HCT116 (cell line): ENCODE results near the gene ACACB. TPM values are rescaled to one million over a fixed set of nuclear protein-coding genes. Genes with fewer than 3 reads are reported as not detected.

Experiments
- ATAC-seq: fragments of 200-7000 bp; cut with Tn5 transposase; 2 replicates; pipeline ENCODE4 v1.9.1; 2020; ENCODE audit warnings: mild to moderate bottlenecking, moderate library complexity
- BruUV-seq: library from RNA; stranded (reverse); fragments of 400-500 nt; replicated peaks from 2 replicates; lab custom pipeline; 2021; lab: Mats Ljungman, UMichigan
- CTCF ChIA-PET: fragments of 300-600 bp; sonication (Branson Sonifier 250); formaldehyde crosslinking; loops from one replicate; lab custom pipeline; 2021; ENCODE audit warnings: antibody characterized with exemption; lab: Charles Lee
- POLR2A ChIA-PET: fragments of 300-600, 350-600 bp; sonication (Branson Sonifier 250); formaldehyde crosslinking; loops from one replicate; lab custom pipeline; 2021; ENCODE audit warnings: antibody characterized with exemption; lab: Charles Lee
- RAD21 ChIA-PET, 2 experiments: fragments of 300-600 bp; sonication (Branson Sonifier 250); formaldehyde crosslinking; loops; one replicate each; lab custom pipeline; 2023; ENCODE audit warnings: low total read pairs in 2 of 2; ENCODE audit not compliant: uncharacterized antibody in 2 of 2, unreplicated experiment in 2 of 2, low non-redundant PET in 1 of 2; lab: Charles Lee
- DNase-seq: peaks from one replicate; pipeline ENCODE4 v3.0.0-alpha.2; 2010; ENCODE audit warnings: low read depth, low spot score
- H2AFZ ChIP-seq: fragments of 200-600 bp; shearing (Covaris generic), sonication (generic); 2 replicates; pipeline ENCODE4 v1.6.1; 2017; ENCODE audit warnings: low read depth, mixed run types, mixed read lengths, antibody characterized with exemption, low read length; ENCODE audit not compliant: poor library complexity, severe bottlenecking
- H3K27ac ChIP-seq: 2 replicates; pipeline ENCODE4 v1.5.1; 2012; ENCODE audit warnings: low read depth, low read length
- H3K27me3 ChIP-seq: fragments of 200-600 bp; sonication (generic); 2 replicates; pipeline ENCODE4 v1.6.1; 2016; ENCODE audit warnings: mixed run types, low read length, mixed read lengths; ENCODE audit not compliant: insufficient read depth
- H3K36me3 ChIP-seq, 2 experiments: fragments of 200-500 bp in 1 of 2; fragments of 200-600 bp in 1 of 2; sonication (Bioruptor generic) in 1 of 2; sonication (generic) in 1 of 2; 2 replicates each; pipeline versions ENCODE4 v1.5.1 to v1.6.1; 2014 to 2016; ENCODE audit warnings: low read length in 2 of 2, inconsistent platforms in 1 of 2, mixed read lengths in 1 of 2, mixed run types in 1 of 2; ENCODE audit not compliant: insufficient read depth in 2 of 2, control insufficient read depth in 1 of 2
- H3K4me1 ChIP-seq, 2 experiments: fragments of 200-600 bp in 1 of 2; sonication (generic) in 1 of 2; 2 replicates each; pipeline versions ENCODE4 v1.5.1 to v1.6.1; 2012 to 2017; ENCODE audit warnings: low read length in 2 of 2, inconsistent platforms in 1 of 2, mild to moderate bottlenecking in 1 of 2, mixed read lengths in 1 of 2, mixed run types in 1 of 2, moderate library complexity in 1 of 2; ENCODE audit not compliant: insufficient read depth in 2 of 2, control insufficient read depth in 1 of 2
- H3K4me2 ChIP-seq: fragments of 200-600 bp; sonication (generic); 2 replicates; pipeline ENCODE4 v1.6.1; 2017; ENCODE audit warnings: mixed run types, low read length, mixed read lengths
- H3K4me3 ChIP-seq, 2 experiments: fragments of 200-600 bp in 1 of 2; sonication (generic) in 1 of 2; replicated peaks in 1 of 2; 2 replicates each; pipeline ENCODE4 v1.5.1; 2011 to 2016; ENCODE audit warnings: low read length in 2 of 2, control low read depth in 1 of 2, low read depth in 1 of 2, mild to moderate bottlenecking in 1 of 2, mixed read lengths in 1 of 2, mixed run types in 1 of 2
- H3K79me2 ChIP-seq: fragments of 200-600 bp; sonication (generic); 2 replicates; pipeline ENCODE4 v1.6.1; 2017; ENCODE audit warnings: mild to moderate bottlenecking, mixed run types, low read length, moderate library complexity, mixed read lengths; ENCODE audit not compliant: insufficient read depth
- H3K9ac ChIP-seq: fragments of 200-600 bp; sonication (generic); 2 replicates; pipeline ENCODE4 v1.6.1; 2016; ENCODE audit warnings: low read length, mixed read lengths
- H3K9me2 ChIP-seq: fragments of 200-600 bp; sonication (generic), shearing (Covaris generic); 2 replicates; pipeline ENCODE4 v1.6.1; 2017; ENCODE audit warnings: mixed run types, mild to moderate bottlenecking, moderate library complexity; ENCODE audit not compliant: insufficient read depth
- H3K9me3 ChIP-seq, 2 experiments: fragments of 200-500 bp in 1 of 2; fragments of 200-600 bp in 1 of 2; sonication (Bioruptor generic) in 1 of 2; sonication (generic) in 1 of 2; 2 replicates each; pipeline ENCODE4 v1.6.1; 2014 to 2017; ENCODE audit warnings: low read length in 2 of 2, mixed read lengths in 2 of 2, inconsistent platforms in 1 of 2, low read depth in 1 of 2, mild to moderate bottlenecking in 1 of 2, mixed run types in 1 of 2, moderate library complexity in 1 of 2; ENCODE audit not compliant: control insufficient read depth in 1 of 2, insufficient read depth in 1 of 2
- H4K20me1 ChIP-seq: fragments of 200-600 bp; sonication (generic), shearing (Covaris generic); 2 replicates; pipeline ENCODE4 v1.6.1; 2017; ENCODE audit warnings: mixed run types, mild to moderate bottlenecking, moderate library complexity; ENCODE audit not compliant: insufficient read depth
- CBX3 ChIP-seq: IDR thresholded peaks from 2 replicates; pipeline ENCODE4 v1.6.1; 2012; ENCODE audit warnings: low read depth
- CEBPB ChIP-seq: IDR thresholded peaks from 2 replicates; pipeline ENCODE4 v1.6.1; 2012; ENCODE audit warnings: low read depth
- CTCF ChIP-seq, 3 experiments: fragments of 200-600 bp in 1 of 3; sonication (generic) in 1 of 3; IDR thresholded peaks in 2 of 3; conservative IDR thresholded peaks in 1 of 3; 2 replicates each; pipeline ENCODE4 v1.5.1; 2012 to 2017; ENCODE audit warnings: low read depth in 2 of 3, low read length in 2 of 3, antibody characterized with exemption in 1 of 3, borderline replicate concordance in 1 of 3, control low read depth in 1 of 3, mild to moderate bottlenecking in 1 of 3, mixed read lengths in 1 of 3, mixed run types in 1 of 3, moderate library complexity in 1 of 3; ENCODE audit not compliant: insufficient read depth in 1 of 3
- EGR1 ChIP-seq: IDR thresholded peaks from 2 replicates; pipeline ENCODE4 v1.6.1; 2012; ENCODE audit warnings: low read depth
- EZH2 ChIP-seq: fragments of 200-600 bp; sonication (generic); IDR thresholded peaks from 2 replicates; pipeline ENCODE4 v1.6.1; 2017; ENCODE audit warnings: antibody characterized with exemption, mixed run types
- EZH2phosphoT487 ChIP-seq: fragments of 200-600 bp; IDR thresholded peaks from 2 replicates; pipeline ENCODE4 v1.6.1; 2018; ENCODE audit warnings: antibody characterized with exemption, borderline replicate concordance
- FOSL1 ChIP-seq: IDR thresholded peaks from 2 replicates; pipeline ENCODE4 v1.6.1; 2012; ENCODE audit warnings: low read depth
- POLR2A ChIP-seq: IDR thresholded peaks from 2 replicates; pipeline ENCODE4 v1.7.0; 2011; ENCODE audit warnings: borderline replicate concordance; ENCODE audit not compliant: insufficient read depth, insufficient read length; ENCODE audit errors: extremely low read depth
- POLR2AphosphoS5 ChIP-seq: IDR thresholded peaks from 2 replicates; pipeline ENCODE4 v1.6.1; 2011; ENCODE audit warnings: mild to moderate bottlenecking, low read depth, low read length, moderate library complexity
- RAD21 ChIP-seq: IDR thresholded peaks from 2 replicates; pipeline ENCODE4 v1.6.1; 2012; ENCODE audit warnings: low read depth, mild to moderate bottlenecking
- REST ChIP-seq: IDR thresholded peaks from 2 replicates; pipeline ENCODE4 v1.6.1; 2012; ENCODE audit warnings: low read depth
- SP1 ChIP-seq: IDR thresholded peaks from 2 replicates; pipeline ENCODE4 v1.6.1; 2012; ENCODE audit warnings: low read depth
- SRF ChIP-seq: IDR thresholded peaks from 2 replicates; pipeline ENCODE4 v1.6.1; 2012; ENCODE audit warnings: low read depth
- TCF7L2 ChIP-seq: IDR thresholded peaks from 2 replicates; pipeline ENCODE4 v1.7.0; 2011; ENCODE audit warnings: borderline replicate concordance, inconsistent platforms; ENCODE audit not compliant: insufficient read depth, insufficient read length; ENCODE audit errors: extremely low read depth
- YY1 ChIP-seq: IDR thresholded peaks from 2 replicates; pipeline ENCODE4 v1.6.1; 2011; ENCODE audit warnings: low read length, low read depth, moderate library complexity, mild to moderate bottlenecking; ENCODE audit not compliant: insufficient replicate concordance; ENCODE audit errors: extremely low read depth
- intact Hi-C: fragments of 100-400 bp; cut with micrococcal nuclease; formaldehyde crosslinking; loops from 2 replicates; pipeline ENCODE4 v1.10.0; 2022
- total RNA-seq: library from RNA; stranded (reverse); gene quantifications from one replicate; pipeline ENCODE4 v1.2.1, GENCODE V29; 2021; ENCODE audit not compliant: unreplicated experiment
- TF ChIP-seq, protein P1 (sequence below): IDR thresholded peaks from 2 replicates; pipeline ENCODE4 v1.6.1; 2012
- TF ChIP-seq, protein P2 (sequence below): IDR thresholded peaks from 2 replicates; pipeline ENCODE4 v1.6.1; 2011; ENCODE audit warnings: mild to moderate bottlenecking, low read length, moderate library complexity; ENCODE audit not compliant: insufficient replicate concordance; ENCODE audit errors: extremely low read depth

Gene ACACB
- total RNA-seq, 1 experiment from 2014 or later, result 11.1 TPM

- CTCF ChIA-PET, result interaction anchor here (0.5 to 1.0 kb wide), 4 partner anchors 16 to 527 kb away, joined by 3 read pairs; no protein-coding TSS in a partner anchor
- Histone ChIP-seq H3K27ac (peak within 1 kb of the TSS; percentile 40), H4K20me1 (no peaks in the 10 kb centered on the region), H3K36me3 (peaks cover 4 to 18% of the 10 kb centered on the region in 2 experiments; a peak in 2 of 4 replicates), H3K4me2 (peak within 1 kb of the TSS; percentile 91), H3K79me2 (peaks cover 33% of the 10 kb centered on the region), H3K27me3 (no peaks in the 10 kb centered on the region), H3K9me3 (no peaks in the 10 kb centered on the region), H2AFZ (peak within 1 kb of the TSS; percentile 59), H3K4me3 (peak within 1 kb of the TSS; percentile 57 to 66), H3K4me1 (peaks cover 13 to 34% of the 10 kb centered on the region in 2 experiments; a peak in 3 of 4 replicates), H3K9me2 (no peaks in the 10 kb centered on the region), H3K9ac (peak within 1 kb of the TSS; percentile 83)
- POLR2A ChIA-PET, result interaction anchor here (0.7 kb wide), 1 partner anchor 292 kb away, joined by 3 read pairs; no protein-coding TSS in a partner anchor
- BruUV-seq, result TSS peak; percentile 87
- intact Hi-C loops, result loop anchor here (2.0 to 10.0 kb wide), 6 partner anchors 138 to 530 kb away; partner anchors contain the start of gene ISCU
- DNase-seq, result peak; percentile 88
- RAD21 ChIA-PET, result no interaction called here
- ATAC-seq, result peak; percentile 71
- TF ChIP-seq YY1, result peak; percentile 33
- TF ChIP-seq REST, result no peak
- peak; percentile 97 for TF ChIP-seq POLR2A
- TF ChIP-seq EZH2, result no peak
- TF ChIP-seq, protein P1, sequence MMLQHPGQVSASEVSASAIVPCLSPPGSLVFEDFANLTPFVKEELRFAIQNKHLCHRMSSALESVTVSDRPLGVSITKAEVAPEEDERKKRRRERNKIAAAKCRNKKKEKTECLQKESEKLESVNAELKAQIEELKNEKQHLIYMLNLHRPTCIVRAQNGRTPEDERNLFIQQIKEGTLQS, result no peak
- no peak for TF ChIP-seq FOSL1
- TF ChIP-seq RAD21, result peak; percentile 99
- TF ChIP-seq EZH2phosphoT487, result no peak
- TF ChIP-seq CEBPB, result no peak
- TF ChIP-seq EGR1, result no peak
- TF ChIP-seq, protein P2, sequence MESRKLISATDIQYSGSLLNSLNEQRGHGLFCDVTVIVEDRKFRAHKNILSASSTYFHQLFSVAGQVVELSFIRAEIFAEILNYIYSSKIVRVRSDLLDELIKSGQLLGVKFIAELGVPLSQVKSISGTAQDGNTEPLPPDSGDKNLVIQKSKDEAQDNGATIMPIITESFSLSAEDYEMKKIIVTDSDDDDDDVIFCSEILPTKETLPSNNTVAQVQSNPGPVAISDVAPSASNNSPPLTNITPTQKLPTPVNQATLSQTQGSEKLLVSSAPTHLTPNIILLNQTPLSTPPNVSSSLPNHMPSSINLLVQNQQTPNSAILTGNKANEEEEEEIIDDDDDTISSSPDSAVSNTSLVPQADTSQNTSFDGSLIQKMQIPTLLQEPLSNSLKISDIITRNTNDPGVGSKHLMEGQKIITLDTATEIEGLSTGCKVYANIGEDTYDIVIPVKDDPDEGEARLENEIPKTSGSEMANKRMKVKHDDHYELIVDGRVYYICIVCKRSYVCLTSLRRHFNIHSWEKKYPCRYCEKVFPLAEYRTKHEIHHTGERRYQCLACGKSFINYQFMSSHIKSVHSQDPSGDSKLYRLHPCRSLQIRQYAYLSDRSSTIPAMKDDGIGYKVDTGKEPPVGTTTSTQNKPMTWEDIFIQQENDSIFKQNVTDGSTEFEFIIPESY, result peak; percentile 85
- peak; percentile 35 for TF ChIP-seq TCF7L2
- peak; percentile 86 to 96 (median 89) for TF ChIP-seq CTCF (IDR thresholded peaks at IDR 0.05 in 2 of 3, conservative IDR thresholded peaks at IDR 0.05 in 1 of 3; ENCODE audit: borderline replicate concordance in 1 of 3, insufficient read depth in 1 of 3, low read depth in 2 of 3, low read length in 2 of 3)
- peak; percentile 96 for TF ChIP-seq POLR2AphosphoS5
- peak; percentile 99 for TF ChIP-seq CBX3
- TF ChIP-seq SP1, result peak; percentile 48; the same call in 1 of the 2 replicates
- TF ChIP-seq SRF, result no peak
Observed at GRCh38 chr12:109093022-109093918, 23.1 kb upstream of the ACACB start, which contains the start of gene ALKBH2. Gene ALKBH2 (minus strand): TSS chr12:109093472. CDS start chr12:109092786, 686 bp downstream.
